Pancreas (tissue), 10 donors: ENCODE results near the gene SHC2. TPM values are rescaled to one million over a fixed set of nuclear protein-coding genes. Genes with fewer than 3 reads are reported as not detected.

Source experiments
- ATAC-seq, 4 donors: fragments of 200-7000 bp; cut with Tn5 transposase; one replicate each; pipeline versions ENCODE4 v1.8.0 to v1.9.1; 2020; ENCODE audit warnings: mild to moderate bottlenecking in 4 of 4, moderate library complexity in 4 of 4
- DNase-seq, 6 donors: peaks; one replicate each; pipeline ENCODE4 v3.0.0-alpha.2; 2020
- FAIRE-seq: peaks from 2 replicates; lab custom pipeline; 2012; peaks lifted over from hg19 to GRCh38; lab: Jason Lieb, UNC
- H3K27ac ChIP-seq, 4 donors: fragments of 200-600 bp; sonication (generic); 1 replicate in 3 of 4; 2 replicates in 1 of 4; pipeline versions ENCODE4 v1.5.0 to v1.8.0; 2020
- H3K27me3 ChIP-seq, 4 donors: fragments of 200-600 bp; one replicate each; pipeline ENCODE4 v1.8.0; 2021
- H3K36me3 ChIP-seq, 3 donors: fragments of 200-600 bp; sonication (generic) in 1 of 3; one replicate each; pipeline versions ENCODE4 v1.5.0 to v1.8.0; 2020 to 2021
- H3K4me1 ChIP-seq, 3 donors: fragments of 200-600 bp; one replicate each; pipeline ENCODE4 v1.8.0; 2021
- H3K4me3 ChIP-seq, 4 donors: fragments of 200-600 bp; sonication (generic) in 2 of 4; one replicate each; pipeline versions ENCODE4 v1.5.0 to v1.8.0; 2020 to 2021
- H3K9me3 ChIP-seq, 4 donors: fragments of 200-600 bp; one replicate each; pipeline ENCODE4 v1.8.0; 2021
- WGBS, 2 donors: extraction: QIAGEN DNeasy Blood & Tissue Kit; methylation state at CpG; one replicate each; pipeline ENCODE4 v1.1.7; 2013; 5-methylcytosine and 5-hydroxymethylcytosine counted together
- intact Hi-C, 3 donors: fragments of 100-400 bp; cut with DNase I; formaldehyde crosslinking; loops; one replicate each; pipeline versions ENCODE4 v1.11.1 to v1.14.2; 2022
- polyA plus RNA-seq, 2 donors: library from polyadenylated mRNA; stranded (reverse); fragments of 200-250 nt; gene quantifications; one replicate each; pipeline ENCODE4 v1.2.3, GENCODE V29; 2013
- total RNA-seq, 6 donors: library from RNA; stranded (reverse); fragmentation: NEBNext Ultra II Directional in 4 of 6; extraction: Animal tissue kit (Norgen Biotek cat#: 25700) in 4 of 6; gene quantifications; one replicate each; pipeline versions ENCODE4 v1.2.1 to v1.2.4, GENCODE V29; 2021 to 2023
- TF ChIP-seq, protein P1 (sequence below), 4 donors: fragments of 200-600 bp; sonication (generic) in 3 of 4; IDR thresholded peaks; one replicate each; pipeline versions ENCODE4 v1.5.0 to v1.8.0; 2021; ENCODE audit warnings: antibody characterized with exemption in 4 of 4
- donor health status: healthy with polysubstance abuse.
- donor health status: DM: no; HTN: no; CAD: no; lungs with moderate emphysema.
- donor health status: DM: no; HTN: no; CAD: no.
- donor health status: control.
- donor health status: control.
- donor health status: Bipolar disorder and iron deficiency.
- donor health status: DM: yes; HTN: yes; CAD: no.
- donor health status: DM: no; HTN: no; CAD: no.
- donor health status: DM: no; HTN: no; CAD: no.
- donor health status: DM: yes; HTN: yes; CAD: no.

Gene SHC2
- total and polyA plus RNA-seq, 8 donors: 76.2 to 382 (median 111) TPM

DNA sequence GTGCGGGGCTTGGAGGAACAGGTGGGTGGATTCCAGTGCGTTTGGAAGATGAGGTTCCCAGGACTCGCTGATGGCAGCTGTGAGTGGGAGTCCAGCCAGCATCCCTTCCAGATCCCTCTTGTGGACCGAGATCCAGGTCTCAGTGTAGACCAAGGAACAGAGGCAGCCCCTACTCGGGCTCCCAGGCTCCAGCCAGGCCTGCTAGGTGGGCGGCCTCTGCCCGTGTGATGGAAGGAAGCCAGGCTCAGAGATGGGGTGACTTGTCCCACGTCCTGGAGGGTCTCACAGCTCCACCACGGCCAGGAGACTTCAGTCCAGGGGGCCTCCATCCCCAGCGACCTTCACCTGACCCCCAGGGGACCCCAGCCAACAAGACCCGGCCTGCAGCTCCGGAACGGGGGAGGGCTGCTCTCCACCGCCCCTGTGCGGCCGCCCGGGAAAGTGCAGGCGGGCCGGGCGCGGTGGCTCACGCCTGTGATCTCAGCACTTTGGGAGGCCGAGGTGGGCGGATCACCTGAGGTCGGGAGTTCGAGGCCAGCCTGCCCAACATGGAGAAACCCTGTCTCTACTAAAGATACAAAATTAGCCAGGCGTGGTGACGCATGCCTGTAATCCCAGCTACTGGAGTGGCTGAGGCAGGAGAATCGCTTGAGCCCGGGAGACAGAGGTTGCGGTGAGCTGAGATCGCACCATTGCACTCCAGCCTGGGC lies 34.7 kb upstream of the SHC2 start:
- peak in 3 of 4 donors; percentile 46 to 67 (median 58) for ATAC-seq
- FAIRE-seq: no peak
- intact Hi-C loops: no loop called here
- H3K4me1 ChIP-seq: peaks cover 0 to 7% (median 5%) of the 10 kb centered on the region in 3 donors
- no peak overlapping the region for H3K27ac ChIP-seq
- no peaks in the 10 kb centered on the region for H3K36me3 ChIP-seq
- TF ChIP-seq, protein P1, sequence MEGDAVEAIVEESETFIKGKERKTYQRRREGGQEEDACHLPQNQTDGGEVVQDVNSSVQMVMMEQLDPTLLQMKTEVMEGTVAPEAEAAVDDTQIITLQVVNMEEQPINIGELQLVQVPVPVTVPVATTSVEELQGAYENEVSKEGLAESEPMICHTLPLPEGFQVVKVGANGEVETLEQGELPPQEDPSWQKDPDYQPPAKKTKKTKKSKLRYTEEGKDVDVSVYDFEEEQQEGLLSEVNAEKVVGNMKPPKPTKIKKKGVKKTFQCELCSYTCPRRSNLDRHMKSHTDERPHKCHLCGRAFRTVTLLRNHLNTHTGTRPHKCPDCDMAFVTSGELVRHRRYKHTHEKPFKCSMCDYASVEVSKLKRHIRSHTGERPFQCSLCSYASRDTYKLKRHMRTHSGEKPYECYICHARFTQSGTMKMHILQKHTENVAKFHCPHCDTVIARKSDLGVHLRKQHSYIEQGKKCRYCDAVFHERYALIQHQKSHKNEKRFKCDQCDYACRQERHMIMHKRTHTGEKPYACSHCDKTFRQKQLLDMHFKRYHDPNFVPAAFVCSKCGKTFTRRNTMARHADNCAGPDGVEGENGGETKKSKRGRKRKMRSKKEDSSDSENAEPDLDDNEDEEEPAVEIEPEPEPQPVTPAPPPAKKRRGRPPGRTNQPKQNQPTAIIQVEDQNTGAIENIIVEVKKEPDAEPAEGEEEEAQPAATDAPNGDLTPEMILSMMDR (IDR thresholded peaks at IDR 0.05): peak; percentile 28 to 57 (median 44)
- H3K27me3 ChIP-seq: peaks cover 0 to 10% (median 6%) of the 10 kb centered on the region in 4 donors
- no peak overlapping the region for H3K4me3 ChIP-seq
- WGBS, 2 donors: 19 to 22% methylated on average over 32 of the region's 32 CpGs
- no peaks in the 10 kb centered on the region for H3K9me3 ChIP-seq
- DNase-seq: peak in 3 of 6 donors; percentile 17 to 74 (median 46)

DNA sequence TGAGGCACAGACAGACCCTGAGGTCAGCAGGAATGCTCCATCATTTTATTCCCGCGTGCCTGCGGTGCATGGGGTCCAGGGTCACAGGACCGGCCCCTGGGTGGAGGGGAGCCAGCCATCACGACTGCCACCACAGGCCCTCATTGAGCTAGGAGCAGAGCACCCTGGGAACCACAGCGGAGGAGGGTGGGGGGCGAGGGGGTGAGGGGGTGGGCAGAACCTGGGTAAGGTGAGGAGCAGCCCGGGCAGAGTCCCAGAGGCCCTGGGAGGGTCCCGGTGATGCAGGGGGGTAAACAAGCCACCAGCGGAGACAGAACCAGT lies 34.2 kb upstream of the SHC2 start:
- 39 to 44% methylated on average over 10 of the region's 10 CpGs for WGBS, 2 donors
- no peak overlapping the region for H3K27ac ChIP-seq
- ATAC-seq (no peak), DNase-seq (peak in 3 of 6 donors; percentile 18 to 64 (median 37)), FAIRE-seq (no peak)
- intact Hi-C loops: no loop called here
- peaks cover 0 to 10% (median 6%) of the 10 kb centered on the region in 4 donors for H3K27me3 ChIP-seq
- no peak overlapping the region for H3K4me3 ChIP-seq
- H3K4me1 ChIP-seq: peaks cover 0 to 7% (median 5%) of the 10 kb centered on the region in 3 donors
- no peaks in the 10 kb centered on the region for H3K9me3 ChIP-seq
- H3K36me3 ChIP-seq: no peaks in the 10 kb centered on the region
- TF ChIP-seq, protein P1 (IDR thresholded peaks at IDR 0.05): no peak

DNA sequence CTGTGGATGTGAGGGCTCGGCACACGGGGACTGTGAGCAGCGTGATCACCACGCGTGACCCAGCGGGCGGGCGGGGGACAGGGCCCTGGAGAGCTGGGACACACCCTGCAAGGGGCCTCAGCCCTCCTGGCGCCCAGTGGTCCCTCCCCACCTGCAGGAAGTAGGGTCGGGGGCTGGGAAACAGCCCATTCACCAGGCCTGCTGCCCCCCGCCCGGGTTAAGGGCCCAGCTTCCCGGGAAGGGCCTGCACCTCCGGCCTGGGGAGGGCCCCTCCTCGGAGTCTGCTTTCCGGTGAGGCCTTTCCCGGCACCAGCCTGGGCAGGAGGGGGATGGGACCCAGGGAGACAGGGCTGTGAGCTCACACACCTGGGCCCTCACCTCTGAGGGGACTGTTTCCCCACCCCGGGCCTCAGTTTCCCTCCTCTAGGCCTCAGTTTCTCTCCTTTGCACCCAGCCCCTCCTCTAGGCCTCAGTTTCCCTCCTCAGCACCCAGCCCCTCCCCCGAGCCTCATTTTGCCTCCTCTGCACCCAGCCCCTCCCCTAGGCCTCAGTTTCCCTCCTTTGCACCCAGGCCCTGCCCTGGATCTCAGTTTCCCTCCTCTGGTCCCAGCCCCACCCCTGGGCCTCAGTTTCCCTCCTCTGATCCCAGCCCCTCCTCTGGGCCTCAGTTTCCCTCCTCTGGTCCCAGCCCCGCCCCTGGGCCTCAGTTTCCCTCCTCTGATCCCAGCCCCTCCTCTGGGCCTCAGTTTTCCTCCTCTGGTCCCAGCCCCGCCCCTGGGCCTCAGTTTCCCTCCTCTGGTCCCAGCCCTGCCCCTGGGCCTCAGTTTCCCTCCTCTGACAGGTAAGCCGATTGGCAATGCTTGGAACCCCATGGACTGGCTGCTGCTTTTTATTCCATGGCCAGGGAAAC lies 33.6 kb upstream of the SHC2 start:
- FAIRE-seq (no peak), DNase-seq (peak in 2 of 6 donors; percentile 39 to 72), ATAC-seq (no peak)
- intact Hi-C loops: no loop called here
- H3K9me3 ChIP-seq: no peaks in the 10 kb centered on the region
- TF ChIP-seq, protein P1 (IDR thresholded peaks at IDR 0.05): no peak
- peaks cover 0 to 10% (median 6%) of the 10 kb centered on the region in 4 donors for H3K27me3 ChIP-seq
- WGBS, 2 donors: 43 to 56% methylated on average over 21 to 22 of the region's 22 CpGs
- H3K27ac ChIP-seq: no peak overlapping the region
- H3K36me3 ChIP-seq: no peaks in the 10 kb centered on the region
- H3K4me3 ChIP-seq: no peak overlapping the region
- H3K4me1 ChIP-seq: peaks cover 0 to 11% (median 5%) of the 10 kb centered on the region in 3 donors

DNA sequence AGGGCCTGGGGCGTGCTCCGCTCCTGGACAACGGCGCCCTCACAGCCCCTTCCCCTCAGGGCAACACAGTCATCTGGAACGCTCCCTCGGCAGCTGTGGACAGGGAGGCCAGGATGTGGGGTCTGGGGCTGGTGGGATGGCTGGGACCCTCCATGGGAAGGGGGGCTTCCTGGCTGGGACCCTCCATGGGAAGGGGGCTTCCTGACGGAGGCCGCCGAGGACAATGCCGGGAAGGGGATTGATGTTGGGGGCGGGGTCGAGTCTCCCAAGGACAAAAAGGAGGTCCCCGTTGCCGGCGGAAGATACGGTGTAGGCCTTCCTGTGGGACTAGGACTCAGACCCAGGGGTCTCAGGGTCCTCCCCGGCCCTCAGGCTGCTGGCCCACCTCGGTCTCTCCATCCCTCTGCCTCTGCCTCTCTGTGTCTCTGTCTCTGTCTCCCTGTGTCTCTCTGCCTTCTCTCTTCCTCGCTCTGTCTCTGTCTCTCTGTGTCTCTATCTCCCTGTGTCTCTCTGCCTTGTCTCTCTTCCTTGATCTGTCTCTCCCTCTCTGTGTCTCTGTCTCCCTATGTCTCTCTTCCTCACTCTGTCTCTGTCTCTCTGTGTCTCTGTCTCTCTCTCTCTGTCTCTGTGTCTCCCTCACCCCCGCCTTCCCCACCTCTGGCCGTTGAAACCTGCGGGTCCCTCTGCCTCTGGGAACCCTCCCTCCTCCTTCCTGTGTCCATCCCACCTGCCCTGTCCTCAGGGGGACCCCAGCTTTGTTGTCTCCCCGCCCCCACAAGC lies 32.7 kb upstream of the SHC2 start:
- Histone ChIP-seq H3K27ac (no peak overlapping the region), H3K4me1 (peaks cover 0 to 11% (median 5%) of the 10 kb centered on the region in 3 donors), H3K27me3 (peaks cover 0 to 10% (median 6%) of the 10 kb centered on the region in 4 donors), H3K4me3 (no peak overlapping the region), H3K36me3 (no peaks in the 10 kb centered on the region), H3K9me3 (no peaks in the 10 kb centered on the region)
- FAIRE-seq: no peak
- ATAC-seq: no peak
- DNase-seq: peak in 2 of 6 donors; percentile 45 to 61
- TF ChIP-seq, protein P1 (IDR thresholded peaks at IDR 0.05): no peak
- intact Hi-C loops: no loop called here
- WGBS, 2 donors: 51 to 53% methylated on average over 21 to 23 of the region's 23 CpGs
